Measurements from ENCODE around the gene PNO1.
"Not testable (repeated sequence)": the region's sequence is repeated elsewhere in the genome, so short reads cannot be mapped to it uniquely, and the experiment has no call there.

PNO1 gene

GRCh38 chr2:68171146-68171545, 13.5 kb downstream of the PNO1 start:
- in situ Hi-C loops (cut with MboI; ENCODE audit: low pct_unique_long_range_greater_than_20kb, low sequenced_read_pairs, unreplicated experiment): no loop called here
- DNase-seq (ENCODE audit: low spot score): no peak

GRCh38 chr2:68171684-68172083, 14.0 kb downstream of the PNO1 start:
- TF ChIP-seq CTCF (IDR thresholded peaks at IDR 0.05; ENCODE audit: extremely low read depth, insufficient read depth, missing control alignments): no peak
- DNase-seq (ENCODE audit: low spot score): no peak
- in situ Hi-C loops (cut with MboI; ENCODE audit: low pct_unique_long_range_greater_than_20kb, low sequenced_read_pairs, unreplicated experiment): no loop called here

More at GRCh38 chr2:68171146-68171545, 13.5 kb downstream of the PNO1 start:
- TF ChIP-seq CTCF (IDR thresholded peaks at IDR 0.05; ENCODE audit: extremely low read depth, insufficient read depth, missing control alignments): no peak

GRCh38 chr2:68172521-68172920, 14.8 kb downstream of the PNO1 start:
- DNase-seq (ENCODE audit: low spot score): no peak
- TF ChIP-seq CTCF (IDR thresholded peaks at IDR 0.05; ENCODE audit: extremely low read depth, insufficient read depth, missing control alignments): no peak
- in situ Hi-C loops (cut with MboI; ENCODE audit: low pct_unique_long_range_greater_than_20kb, low sequenced_read_pairs, unreplicated experiment): no loop called here

GRCh38 chr2:68172990-68173700, 15.5 kb downstream of the PNO1 start:
- DNase-seq (ENCODE audit: low spot score): no peak
- in situ Hi-C loops (cut with MboI; ENCODE audit: low pct_unique_long_range_greater_than_20kb, low sequenced_read_pairs, unreplicated experiment): no loop called here
- no peak for TF ChIP-seq CTCF (IDR thresholded peaks at IDR 0.05; ENCODE audit: extremely low read depth, insufficient read depth, missing control alignments)

GRCh38 chr2:68175210-68175609, 17.5 kb downstream of the PNO1 start:
- DNase-seq (ENCODE audit: low spot score); in situ Hi-C loops (cut with MboI; ENCODE audit: low pct_unique_long_range_greater_than_20kb, low sequenced_read_pairs, unreplicated experiment): not testable (repeated sequence)

GRCh38 chr2:68176657-68177056, 19.0 kb downstream of the PNO1 start:
- in situ Hi-C loops (cut with MboI; ENCODE audit: low pct_unique_long_range_greater_than_20kb, low sequenced_read_pairs, unreplicated experiment): no loop called here
- no peak for TF ChIP-seq CTCF (IDR thresholded peaks at IDR 0.05; ENCODE audit: extremely low read depth, insufficient read depth, missing control alignments)
- DNase-seq (ENCODE audit: low spot score): no peak

GRCh38 chr2:68177541-68177940, 19.9 kb downstream of the PNO1 start:
- in situ Hi-C loops (cut with MboI; ENCODE audit: low pct_unique_long_range_greater_than_20kb, low sequenced_read_pairs, unreplicated experiment): no loop called here
- no peak for DNase-seq (ENCODE audit: low spot score)
- no peak for TF ChIP-seq CTCF (IDR thresholded peaks at IDR 0.05; ENCODE audit: extremely low read depth, insufficient read depth, missing control alignments)
